Activated T-helper 1 cell treated with anti-CD3 and anti-CD28 coated beads, Interleukin-12 subunit alpha, Interleukin-12 subunit beta, Interleukin-2, Interleukin-4 antibody, amounts not matched to agents 30 ng/mL and 10 ng/mL and 1 ng/mL, durations not matched to agents 14 hours and 24 hours and 36 hours (primary cell): ENCODE measurements around the gene OSER1. TPM values are rescaled to one million over a fixed set of nuclear protein-coding genes. Genes with fewer than 3 reads are reported as not detected.
"Not testable (repeated sequence)": the region's sequence is repeated elsewhere in the genome, so short reads cannot be mapped to it uniquely, and the experiment has no call there.

Experiments used
- DNase-seq: peaks from one replicate; pipeline ENCODE4 v3.0.0; 2021; ENCODE audit warnings: low spot score
- H3K27ac Mint-ChIP-seq: one replicate; pipeline ENCODE4 v1.8.0; 2021; ENCODE audit warnings: mild to moderate bottlenecking, mixed read lengths
- H3K27me3 Mint-ChIP-seq: one replicate; pipeline ENCODE4 v1.8.0; 2022; ENCODE audit warnings: mild to moderate bottlenecking, moderate library complexity, mixed read lengths; ENCODE audit not compliant: insufficient read depth
- H3K36me3 Mint-ChIP-seq: one replicate; pipeline ENCODE4 v1.8.0; 2021; ENCODE audit warnings: low read depth, mixed read lengths
- H3K4me1 Mint-ChIP-seq: one replicate; pipeline ENCODE4 v1.8.0; 2021; ENCODE audit warnings: low read depth, mixed read lengths
- H3K4me3 Mint-ChIP-seq: one replicate; pipeline ENCODE4 v1.8.0; 2021; ENCODE audit warnings: mild to moderate bottlenecking, moderate library complexity, mixed read lengths
- H3K9me3 Mint-ChIP-seq: one replicate; pipeline ENCODE4 v1.8.0; 2021; ENCODE audit warnings: mixed read lengths
- intact Hi-C: fragments of 100-400 bp; cut with micrococcal nuclease; formaldehyde crosslinking; loops from one replicate; pipeline ENCODE4 v1.15.1; 2024
- total RNA-seq: library from RNA; stranded (reverse); gene quantifications from 2 replicates; pipeline ENCODE4 v1.2.3, GENCODE V29; 2022

OSER1 gene
- total RNA-seq, 1 donor from 2014 or later: 23.4 TPM

GRCh38 chr20:44235702-44236101 lies 25.1 kb upstream of the OSER1 start:
- intact Hi-C loops: no loop called here
- no peaks in the 10 kb centered on the region for H3K9me3 Mint-ChIP-seq
- no peaks in the 10 kb centered on the region for H3K4me1 Mint-ChIP-seq
- H3K4me3 Mint-ChIP-seq: no peak overlapping the region
- no peak overlapping the region for H3K27ac Mint-ChIP-seq
- peaks cover 2% of the 10 kb centered on the region for H3K27me3 Mint-ChIP-seq
- H3K36me3 Mint-ChIP-seq: no peaks in the 10 kb centered on the region
- DNase-seq: no peak

GRCh38 chr20:44234566-44235317 lies 24.2 kb upstream of the OSER1 start:
- no peaks in the 10 kb centered on the region for H3K27me3 Mint-ChIP-seq
- no peaks in the 10 kb centered on the region for H3K36me3 Mint-ChIP-seq
- H3K9me3 Mint-ChIP-seq: no peaks in the 10 kb centered on the region
- DNase-seq: no peak
- H3K27ac Mint-ChIP-seq: no peak overlapping the region
- intact Hi-C loops: no loop called here
- H3K4me3 Mint-ChIP-seq: no peak overlapping the region
- H3K4me1 Mint-ChIP-seq: no peaks in the 10 kb centered on the region

GRCh38 chr20:44233436-44234016 lies 23.0 kb upstream of the OSER1 start:
- Mint-ChIP-seq H3K9me3 (no peaks in the 10 kb centered on the region), H3K4me3 (no peak overlapping the region), H3K4me1 (no peaks in the 10 kb centered on the region), H3K27ac (no peak overlapping the region), H3K27me3 (no peaks in the 10 kb centered on the region), H3K36me3 (no peaks in the 10 kb centered on the region)
- DNase-seq: no peak
- intact Hi-C loops: no loop called here

GRCh38 chr20:44232469-44232856 lies 21.9 kb upstream of the OSER1 start:
- H3K9me3 Mint-ChIP-seq, H3K4me3 Mint-ChIP-seq, intact Hi-C loops, H3K27ac Mint-ChIP-seq, H3K27me3 Mint-ChIP-seq, H3K4me1 Mint-ChIP-seq, DNase-seq, H3K36me3 Mint-ChIP-seq: not testable (repeated sequence)

- no peak overlapping the region for H3K4me3 Mint-ChIP-seq
- intact Hi-C loops: no loop called here
- no peak for DNase-seq
- no peaks in the 10 kb centered on the region for H3K27me3 Mint-ChIP-seq
- no peaks in the 10 kb centered on the region for H3K4me1 Mint-ChIP-seq
- H3K9me3 Mint-ChIP-seq: no peaks in the 10 kb centered on the region
- H3K36me3 Mint-ChIP-seq: no peaks in the 10 kb centered on the region
- no peak overlapping the region for H3K27ac Mint-ChIP-seq
Measured at GRCh38 chr20:44231713-44232468, 21.3 kb upstream of the OSER1 start.

GRCh38 chr20:44231193-44231592 lies 20.6 kb upstream of the OSER1 start:
- Mint-ChIP-seq H3K27me3 (no peaks in the 10 kb centered on the region), H3K4me1 (no peaks in the 10 kb centered on the region), H3K9me3 (no peaks in the 10 kb centered on the region), H3K4me3 (no peak overlapping the region), H3K36me3 (no peaks in the 10 kb centered on the region), H3K27ac (no peak overlapping the region)
- DNase-seq: no peak
- intact Hi-C loops: no loop called here

GRCh38 chr20:44228465-44229258 lies 18.1 kb upstream of the OSER1 start:
- intact Hi-C loops: no loop called here
- no peaks in the 10 kb centered on the region for H3K4me1 Mint-ChIP-seq
- no peak overlapping the region for H3K27ac Mint-ChIP-seq
- no peak for DNase-seq
- H3K9me3 Mint-ChIP-seq: no peaks in the 10 kb centered on the region
- no peak overlapping the region for H3K4me3 Mint-ChIP-seq
- H3K36me3 Mint-ChIP-seq: no peaks in the 10 kb centered on the region
- H3K27me3 Mint-ChIP-seq: no peaks in the 10 kb centered on the region

GRCh38 chr20:44224637-44225036 lies 14.1 kb upstream of the OSER1 start:
- peaks cover 3% of the 10 kb centered on the region for H3K4me1 Mint-ChIP-seq
- H3K27ac Mint-ChIP-seq: no peak overlapping the region
- H3K27me3 Mint-ChIP-seq: no peaks in the 10 kb centered on the region
- no peaks in the 10 kb centered on the region for H3K36me3 Mint-ChIP-seq
- no peak overlapping the region for H3K4me3 Mint-ChIP-seq
- H3K9me3 Mint-ChIP-seq: no peaks in the 10 kb centered on the region
- intact Hi-C loops: no loop called here
- no peak for DNase-seq

GRCh38 chr20:44223721-44224120 lies 13.2 kb upstream of the OSER1 start:
- intact Hi-C loops: no loop called here
- Mint-ChIP-seq H3K4me1 (peaks cover 12% of the 10 kb centered on the region), H3K9me3 (no peaks in the 10 kb centered on the region)

GRCh38 chr20:44222633-44223368 lies 12.2 kb upstream of the OSER1 start:
- Mint-ChIP-seq H3K36me3 (no peaks in the 10 kb centered on the region), H3K4me1 (peaks cover 22% of the 10 kb centered on the region), H3K4me3 (no peak overlapping the region), H3K9me3 (no peaks in the 10 kb centered on the region), H3K27ac (no peak overlapping the region), H3K27me3 (no peaks in the 10 kb centered on the region)
- intact Hi-C loops: no loop called here
- no peak for DNase-seq

More at GRCh38 chr20:44223721-44224120, 13.2 kb upstream of the OSER1 start:
- no peak for DNase-seq
- Mint-ChIP-seq H3K27ac (no peak overlapping the region), H3K36me3 (no peaks in the 10 kb centered on the region), H3K4me3 (no peak overlapping the region), H3K27me3 (no peaks in the 10 kb centered on the region)

- Mint-ChIP-seq H3K4me3 (no peak overlapping the region), H3K4me1 (peaks cover 29% of the 10 kb centered on the region), H3K36me3 (no peaks in the 10 kb centered on the region), H3K9me3 (no peaks in the 10 kb centered on the region), H3K27me3 (no peaks in the 10 kb centered on the region), H3K27ac (no peak overlapping the region)
- intact Hi-C loops: no loop called here
- no peak for DNase-seq
Measured at GRCh38 chr20:44222027-44222426, 11.5 kb upstream of the OSER1 start.

- H3K4me3 Mint-ChIP-seq: no peak overlapping the region
- H3K27ac Mint-ChIP-seq: no peak overlapping the region
- intact Hi-C loops: no loop called here
- H3K36me3 Mint-ChIP-seq: no peaks in the 10 kb centered on the region
- no peaks in the 10 kb centered on the region for H3K9me3 Mint-ChIP-seq
- H3K4me1 Mint-ChIP-seq: peaks cover 33% of the 10 kb centered on the region
- DNase-seq: no peak
- H3K27me3 Mint-ChIP-seq: no peaks in the 10 kb centered on the region
Measured at GRCh38 chr20:44221368-44221954, 10.9 kb upstream of the OSER1 start.
